Erythroblast (primary cell): ENCODE results near the gene ZBTB37.

Experiments used
- GATA1 ChIP-seq: IDR thresholded peaks from 2 replicates; pipeline ENCODE4 v1.6.1; 2011; ENCODE audit warnings: low read depth, mild to moderate bottlenecking, control low read depth, low read length, moderate library complexity
- POLR2A ChIP-seq: IDR thresholded peaks from 2 replicates; pipeline ENCODE4 v1.6.1; 2011; ENCODE audit warnings: mild to moderate bottlenecking, low read length

GRCh38 chr1:173948594-173948993 lies 80.4 kb downstream of the ZBTB37 start:
- TF ChIP-seq POLR2A (no peak), GATA1 (no peak)
